Measurements from ENCODE around the gene KIAA1143. TPM values are rescaled to one million over a fixed set of nuclear protein-coding genes. Genes with fewer than 3 reads are reported as not detected.

The KIAA1143 gene
- total and polyA plus RNA-seq, 9 of the 15 experiments (the other 6 are each of a cell fraction or from before 2014, with no cell fraction given) = 25.6 to 72.0 (median 42.2) TPM

- intact Hi-C loops (cut with micrococcal nuclease) (no loop called here), in situ Hi-C loops (cut with MboI) (no loop called here)
- POLR2A ChIA-PET = interaction anchor here (1.5 kb wide), 1 partner anchor 21 kb away, joined by 11 read pairs; the partner anchor contains the start of gene KIF15
- Histone ChIP-seq H3K9me3 (replicated peaks; ENCODE audit: control insufficient read depth, insufficient read depth, low read depth, low read length) (no peaks in the 10 kb centered on the region), H3K27ac (ENCODE audit: extremely low read depth, low read depth, low read length) (no peak overlapping the region), H3K4me2 (ENCODE audit: insufficient read depth, low read length) (no peak overlapping the region), H4K20me1 (replicated peaks; ENCODE audit: control insufficient read depth, insufficient read depth, low read length) (no peaks in the 10 kb centered on the region), H3K27me3 (ENCODE audit: control insufficient read depth in 2 of 2, insufficient read depth in 2 of 2, low read length in 2 of 2) (no peaks in the 10 kb centered on the region), H2AFZ (ENCODE audit: low read depth, low read length) (no peak overlapping the region), H3K79me2 (ENCODE audit: control insufficient read depth, insufficient read depth, low read length) (no peaks in the 10 kb centered on the region; the same call in 2 of the 3 replicates), H3K9me1 (ENCODE audit: control insufficient read depth, insufficient read depth, low read length) (no peaks in the 10 kb centered on the region), H3K4me3 (no peak overlapping the region), H3K36me3 (ENCODE audit: control insufficient read depth, insufficient read depth, low read length) (peaks cover 68% of the 10 kb centered on the region), H3K4me1 (replicated peaks in 1 of 2; ENCODE audit: control insufficient read depth in 2 of 2, insufficient read depth in 2 of 2, low read length in 2 of 2) (no peaks in the 10 kb centered on the region), H3K9ac (ENCODE audit: insufficient read depth in 1 of 2, low read depth in 2 of 2, low read length in 2 of 2) (no peak overlapping the region)
- BruUV-seq (replicated peaks) = no TSS peak
- CTCF ChIA-PET (ENCODE audit: low intra/inter-chr PET ratio) = no interaction called here
- TF ChIP-seq ZNF830 (CRISPR knock-in tag; IDR thresholded peaks at IDR 0.05) = no peak
- TF ChIP-seq CREB3 (tag; conservative IDR thresholded peaks at IDR 0.05; ENCODE audit: low read depth) = no peak
- no peak for TF ChIP-seq GATAD2A (IDR thresholded peaks at IDR 0.05)
- TF ChIP-seq RBM25 (IDR thresholded peaks at IDR 0.05; ENCODE audit: low read depth, low read length, severe bottlenecking) = no peak
- TF ChIP-seq SP1 (CRISPR knock-in tag; IDR thresholded peaks at IDR 0.05) = no peak
- TF ChIP-seq TEAD1 (CRISPR knock-in tag; IDR thresholded peaks at IDR 0.05) = no peak
- TF ChIP-seq MYBL2 (IDR thresholded peaks at IDR 0.05; ENCODE audit: low read depth) = no peak
- TF ChIP-seq MYBL2 (CRISPR knock-in tag; IDR thresholded peaks at IDR 0.05; ENCODE audit: borderline replicate concordance) = no peak
- no peak for TF ChIP-seq SNAPC5 (CRISPR knock-in tag; IDR thresholded peaks at IDR 0.05)
- TF ChIP-seq BRCA1 (IDR thresholded peaks at IDR 0.05) = no peak
- TF ChIP-seq BRCA1 (CRISPR knock-in tag; IDR thresholded peaks at IDR 0.05) = no peak
- TF ChIP-seq MEF2A (IDR thresholded peaks at IDR 0.05; ENCODE audit: control insufficient read depth, low read depth, low read length) = no peak
- no peak for TF ChIP-seq ZEB2 (IDR thresholded peaks at IDR 0.05)
- TF ChIP-seq BCOR (IDR thresholded peaks at IDR 0.05) = no peak
- no peak for TF ChIP-seq RBM34 (IDR thresholded peaks at IDR 0.05; ENCODE audit: borderline replicate concordance, insufficient read depth, low read length)
- TF ChIP-seq ZNF212 (CRISPR knock-in tag; IDR thresholded peaks at IDR 0.05) = no peak
- FAIRE-seq = no peak
- 94% methylated on average over 4 of the region's 4 CpGs for WGBS (ENCODE audit: insufficient coverage, low coverage, missing lambda C conversion rate)
- DNase-seq (ENCODE audit: extremely low read depth in 1 of 4, low spot score in 3 of 4) = no peak
- no peak for ATAC-seq
These were observed 21.5 kb upstream of the KIAA1143 start for GRCh38 chr3:44782891-44783290.

All from K562 (cell line).